Gastrocnemius medialis (tissue), 4 donors: ENCODE results near the gene CTXN3. TPM values are rescaled to one million over a fixed set of nuclear protein-coding genes. Genes with fewer than 3 reads are reported as not detected.

Source experiments
- ATAC-seq, 2 donors: fragments of 150-250 bp; one replicate each; pipeline ENCODE4 v1.9.1; 2016
- DNase-seq, 2 donors: peaks; one replicate each; pipeline ENCODE4 v3.0.0-alpha.2; 2019
- H3K27ac ChIP-seq, 4 donors: fragments of 200-600 bp; sonication (generic); 1 replicate in 1 of 4; 2 replicates in 3 of 4; pipeline ENCODE4 v1.5.1; 2016 to 2018; ENCODE audit warnings: mild to moderate bottlenecking in 2 of 4, moderate library complexity in 1 of 4
- H3K27me3 ChIP-seq, 3 donors: fragments of 200-600 bp; sonication (generic) in 2 of 3; 1 replicate in 1 of 3; 2 replicates in 2 of 3; pipeline versions ENCODE4 v1.5.1 to v1.6.0; 2016 to 2019; ENCODE audit warnings: mild to moderate bottlenecking in 1 of 3, moderate library complexity in 1 of 3
- H3K36me3 ChIP-seq, 2 donors: fragments of 200-600 bp; sonication (generic) in 1 of 2; one replicate each; pipeline ENCODE4 v1.5.1; 2017 to 2018
- H3K4me1 ChIP-seq, 2 donors: fragments of 200-600 bp; sonication (generic) in 1 of 2; one replicate each; pipeline ENCODE4 v1.5.1; 2016 to 2017; ENCODE audit warnings: mild to moderate bottlenecking in 2 of 2
- H3K4me3 ChIP-seq, 4 donors: fragments of 200-600 bp; sonication (generic) in 3 of 4; 1 replicate in 1 of 4; 2 replicates in 3 of 4; pipeline ENCODE4 v1.5.1; 2016 to 2019; ENCODE audit warnings: mild to moderate bottlenecking in 2 of 4
- H3K9me3 ChIP-seq, 3 donors: fragments of 200-600 bp; sonication (generic) in 2 of 3; 1 replicate in 1 of 3; 2 replicates in 2 of 3; pipeline ENCODE4 v1.5.1; 2016 to 2019
- CTCF ChIP-seq, 5 experiments: fragments of 450-650 bp in 3 of 5; fragments of 200-600 bp in 2 of 5; sonication (generic) in 2 of 5; IDR thresholded peaks in 4 of 5; conservative IDR thresholded peaks in 1 of 5; 1 replicate in 4 of 5; 2 replicates in 1 of 5; pipeline ENCODE4 v1.5.1; 2016 to 2019; ENCODE audit warnings: antibody characterized with exemption in 5 of 5, mild to moderate bottlenecking in 3 of 5, moderate library complexity in 3 of 5
- POLR2A ChIP-seq, 2 donors: fragments of 450-650 bp; IDR thresholded peaks; one replicate each; pipeline ENCODE4 v1.6.1; 2017; ENCODE audit warnings: antibody characterized with exemption in 2 of 2, mild to moderate bottlenecking in 2 of 2, moderate library complexity in 2 of 2
- in situ Hi-C, 4 donors: fragments of 200-750 bp; cut with MboI; loops; one replicate each; pipeline versions ENCODE4 v1.15.0 to v1.8.0; 2017; ENCODE audit warnings: low sequenced_read_pairs in 4 of 4
- intact Hi-C: fragments of 100-400 bp; cut with DNase I; formaldehyde crosslinking; loops from one replicate; pipeline ENCODE4 v1.15.1; 2023; ENCODE audit warnings: low total_unique reads
- total RNA-seq, 4 donors: library from RNA; depleted of rRNA; stranded (reverse); fragments of >200 nt; gene quantifications; one replicate each; pipeline versions ENCODE4 v1.1.0 to v1.2.3, GENCODE V29; 2016

Gene CTXN3
- total RNA-seq, 4 donors from 2014 or later = 0.22 TPM; not detected in 3

- in situ Hi-C loops (no loop called here), intact Hi-C loops (no loop called here)
- ATAC-seq (no peak), DNase-seq (no peak)
- Histone ChIP-seq H3K27ac (no peak overlapping the region), H3K4me3 (no peak overlapping the region), H3K4me1 (peaks cover 6 to 11% of the 10 kb centered on the region in 2 donors), H3K36me3 (no peaks in the 10 kb centered on the region), H3K27me3 (no peaks in the 10 kb centered on the region), H3K9me3 (no peaks in the 10 kb centered on the region)
- TF ChIP-seq POLR2A (IDR thresholded peaks at IDR 0.05) = no peak
- TF ChIP-seq CTCF (IDR thresholded peaks at IDR 0.05 in 4 of 5, conservative IDR thresholded peaks at IDR 0.05 in 1 of 5) = no peak
Observed at GRCh38 chr5:127602481-127602880, 46.4 kb upstream of the CTXN3 start.

GRCh38 chr5:127602896-127603844 is 45.7 kb upstream of the CTXN3 start:
- in situ Hi-C loops (no loop called here), intact Hi-C loops (no loop called here)
- TF ChIP-seq POLR2A (IDR thresholded peaks at IDR 0.05) (no peak), CTCF (IDR thresholded peaks at IDR 0.05 in 4 of 5, conservative IDR thresholded peaks at IDR 0.05 in 1 of 5) (no peak)
- no peak for DNase-seq
- H3K36me3 ChIP-seq = no peaks in the 10 kb centered on the region
- peaks cover 6 to 11% of the 10 kb centered on the region in 2 donors for H3K4me1 ChIP-seq
- no peak overlapping the region for H3K4me3 ChIP-seq
- H3K27ac ChIP-seq = no peak overlapping the region
- peak in 1 of 2 donors; percentile 16 for ATAC-seq
- H3K9me3 ChIP-seq = no peaks in the 10 kb centered on the region
- no peaks in the 10 kb centered on the region for H3K27me3 ChIP-seq

GRCh38 chr5:127608077-127608660 is 40.7 kb upstream of the CTXN3 start:
- DNase-seq = no peak
- Histone ChIP-seq H3K4me3 (no peak overlapping the region), H3K27ac (no peak overlapping the region), H3K9me3 (no peaks in the 10 kb centered on the region), H3K4me1 (peaks cover 2 to 7% of the 10 kb centered on the region in 2 donors), H3K36me3 (no peaks in the 10 kb centered on the region), H3K27me3 (no peaks in the 10 kb centered on the region)
- no peak for TF ChIP-seq POLR2A (IDR thresholded peaks at IDR 0.05)
- TF ChIP-seq CTCF (IDR thresholded peaks at IDR 0.05 in 4 of 5, conservative IDR thresholded peaks at IDR 0.05 in 1 of 5) = no peak
- ATAC-seq = no peak
- intact Hi-C loops = no loop called here
- in situ Hi-C loops = no loop called here

- Histone ChIP-seq H3K9me3 (no peaks in the 10 kb centered on the region), H3K27me3 (no peaks in the 10 kb centered on the region), H3K4me1 (peaks cover 0 to under 1% of the 10 kb centered on the region in 2 donors), H3K4me3 (no peak overlapping the region), H3K36me3 (no peaks in the 10 kb centered on the region), H3K27ac (no peak overlapping the region)
- no peak for ATAC-seq
- intact Hi-C loops (no loop called here), in situ Hi-C loops (no loop called here)
- TF ChIP-seq CTCF (IDR thresholded peaks at IDR 0.05 in 4 of 5, conservative IDR thresholded peaks at IDR 0.05 in 1 of 5) (no peak), POLR2A (IDR thresholded peaks at IDR 0.05) (no peak)
- no peak for DNase-seq
Observed at GRCh38 chr5:127609011-127609410, 39.9 kb upstream of the CTXN3 start.
